AG08395 (cell line): ENCODE data around the gene TMEM14B.
"Not testable (repeated sequence)": the region's sequence is repeated elsewhere in the genome, so short reads cannot be mapped to it uniquely, and the experiment has no call there.

Source experiments
- DNase-seq: peaks from one replicate; pipeline ENCODE4 v3.0.0; 2012; ENCODE audit warnings: mixed read lengths, low spot score

The TMEM14B gene

DNA sequence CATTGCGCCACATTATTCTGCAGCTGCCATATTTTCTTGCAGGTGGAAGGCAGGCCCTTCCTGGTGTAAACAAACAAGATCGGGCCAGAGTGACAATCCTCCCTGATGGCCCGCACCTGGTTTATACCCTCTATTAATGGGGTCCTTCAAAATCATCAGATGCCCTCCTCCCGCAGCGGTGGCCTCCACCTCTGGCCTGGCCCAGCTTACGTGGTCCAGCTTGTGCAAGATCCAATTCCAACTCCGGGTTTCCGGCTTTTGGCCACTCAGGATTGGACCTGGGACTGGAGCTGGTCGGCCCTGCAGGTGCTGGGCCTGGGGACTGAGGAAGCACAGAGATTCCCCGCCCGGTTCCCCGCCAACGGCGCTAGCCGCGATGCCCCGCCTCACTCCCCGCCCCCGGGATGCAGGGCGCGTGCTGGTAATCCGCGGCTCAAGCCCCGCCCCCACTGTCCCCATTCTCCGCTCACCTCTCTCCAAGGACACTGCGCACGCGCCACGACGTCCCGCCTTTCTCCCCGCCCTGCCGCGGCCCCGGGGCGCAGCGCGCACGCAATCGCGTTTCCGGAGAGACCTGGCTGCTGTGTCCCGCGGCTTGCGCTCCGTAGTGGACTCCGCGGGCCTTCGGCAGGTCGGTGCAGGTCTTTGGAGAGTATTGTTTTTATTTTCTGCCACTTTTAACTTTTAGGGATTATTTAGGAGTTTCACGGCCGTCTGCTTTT is at the start of gene TMEM14B:
Gene TMEM14B (plus strand): TSS at position 555 of the 722 bp plus-strand sequence. CDS start 1,441 bp downstream, outside the sequence.
- DNase-seq: peak; percentile 100

DNA sequence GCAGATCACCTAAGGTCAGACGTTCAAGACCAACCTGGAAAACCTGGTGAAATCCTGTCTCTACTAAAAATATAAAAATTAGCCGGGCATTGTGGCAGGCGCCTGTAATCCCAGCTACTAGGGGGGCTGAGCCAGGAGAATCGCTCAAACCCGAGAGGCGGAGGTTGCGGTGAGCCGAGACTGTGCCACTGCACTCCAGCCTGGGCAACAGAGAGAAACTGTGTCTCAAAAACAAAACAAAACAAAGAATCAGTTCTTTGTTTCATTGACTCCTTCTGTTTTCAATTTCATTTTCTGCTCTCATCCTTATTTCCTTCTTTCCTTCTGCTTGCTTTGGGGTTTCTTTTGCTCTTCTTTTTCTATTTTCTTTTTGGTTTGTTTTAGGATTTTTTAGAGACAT is 33.6 kb upstream of the TMEM14B start:
- DNase-seq: no peak

DNA sequence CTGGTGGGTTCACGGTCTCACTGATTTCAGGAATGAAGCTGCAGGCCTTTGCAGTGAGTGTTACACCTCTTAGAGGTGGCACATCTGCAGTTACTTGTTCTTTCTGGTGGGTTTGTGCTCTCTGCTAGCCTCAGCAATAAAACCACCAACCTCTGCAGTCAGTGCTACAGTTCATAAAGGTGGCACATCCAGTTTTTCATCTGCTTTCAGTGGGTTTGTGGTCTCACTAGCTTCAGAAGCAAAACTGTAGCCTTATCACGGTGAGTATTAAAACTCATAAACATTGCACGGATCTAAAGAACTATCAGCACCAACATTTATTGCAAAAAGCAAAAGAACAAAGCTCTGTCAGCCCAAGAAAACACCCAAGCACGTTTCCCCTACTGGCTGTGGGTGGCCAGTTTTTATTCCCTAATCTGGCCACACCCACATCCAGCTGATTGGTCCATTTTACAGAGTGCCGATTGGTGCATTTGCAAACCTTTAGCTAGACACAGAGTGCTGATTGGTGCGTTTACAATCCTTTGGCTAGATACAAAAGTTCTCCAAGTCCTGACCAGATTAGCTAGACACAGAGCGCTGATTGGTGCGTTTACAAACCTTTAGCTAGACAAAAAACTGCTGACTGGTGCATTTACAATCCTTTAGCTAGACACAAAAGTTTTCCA is 28.2 kb upstream of the TMEM14B start:
- no peak for DNase-seq

DNA sequence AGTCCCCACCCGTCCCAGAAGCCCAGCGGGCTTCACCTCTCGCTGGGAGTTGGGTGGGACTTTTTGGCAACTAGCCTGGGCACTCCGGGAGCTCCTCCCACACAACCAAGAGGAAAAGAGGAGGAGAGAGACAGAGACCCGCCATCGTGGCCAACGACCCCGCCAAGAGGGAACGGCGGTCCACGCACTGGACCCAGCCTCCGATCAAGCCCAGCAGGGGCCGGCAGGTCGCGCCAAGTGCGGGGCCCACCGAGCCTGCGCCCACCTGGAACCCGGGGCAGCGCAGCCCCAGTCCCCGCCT is 27.7 kb upstream of the TMEM14B start:
- no peak for DNase-seq

DNA sequence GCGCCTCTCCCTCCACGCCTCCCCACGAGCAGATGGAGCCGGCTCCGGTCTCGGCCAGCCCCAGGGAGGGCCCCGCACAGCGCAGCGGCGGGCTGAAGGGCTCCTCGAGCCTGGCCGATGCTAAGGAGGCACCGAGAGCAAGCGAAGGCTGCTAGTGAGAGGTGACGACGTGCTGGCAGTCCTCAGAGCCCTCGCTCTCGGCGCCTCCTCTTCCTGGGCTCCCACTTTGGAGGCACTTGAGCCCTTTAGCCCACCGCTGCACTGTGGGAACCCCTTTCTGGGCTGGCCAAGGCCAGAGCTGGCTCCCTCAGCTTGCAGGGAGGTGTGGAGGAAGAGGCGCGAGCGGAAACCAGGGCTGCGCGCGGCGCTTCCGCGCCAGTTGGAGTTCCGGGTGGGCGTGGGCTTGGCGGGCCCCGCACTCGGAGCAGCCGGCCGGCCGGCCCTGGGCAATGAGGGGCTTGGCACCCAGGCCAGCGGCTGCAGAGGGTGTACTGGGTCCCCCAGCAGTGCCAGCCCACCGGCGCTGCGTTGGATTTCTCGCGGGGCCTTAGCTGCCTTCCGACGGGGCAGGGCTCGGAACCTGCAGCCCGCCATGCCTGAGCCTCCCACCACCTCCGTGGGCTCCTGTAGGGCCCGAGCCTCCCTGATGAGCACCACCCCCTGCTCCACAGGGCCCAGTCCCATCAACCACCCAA is 27.2 kb upstream of the TMEM14B start:
- DNase-seq: no peak

DNA sequence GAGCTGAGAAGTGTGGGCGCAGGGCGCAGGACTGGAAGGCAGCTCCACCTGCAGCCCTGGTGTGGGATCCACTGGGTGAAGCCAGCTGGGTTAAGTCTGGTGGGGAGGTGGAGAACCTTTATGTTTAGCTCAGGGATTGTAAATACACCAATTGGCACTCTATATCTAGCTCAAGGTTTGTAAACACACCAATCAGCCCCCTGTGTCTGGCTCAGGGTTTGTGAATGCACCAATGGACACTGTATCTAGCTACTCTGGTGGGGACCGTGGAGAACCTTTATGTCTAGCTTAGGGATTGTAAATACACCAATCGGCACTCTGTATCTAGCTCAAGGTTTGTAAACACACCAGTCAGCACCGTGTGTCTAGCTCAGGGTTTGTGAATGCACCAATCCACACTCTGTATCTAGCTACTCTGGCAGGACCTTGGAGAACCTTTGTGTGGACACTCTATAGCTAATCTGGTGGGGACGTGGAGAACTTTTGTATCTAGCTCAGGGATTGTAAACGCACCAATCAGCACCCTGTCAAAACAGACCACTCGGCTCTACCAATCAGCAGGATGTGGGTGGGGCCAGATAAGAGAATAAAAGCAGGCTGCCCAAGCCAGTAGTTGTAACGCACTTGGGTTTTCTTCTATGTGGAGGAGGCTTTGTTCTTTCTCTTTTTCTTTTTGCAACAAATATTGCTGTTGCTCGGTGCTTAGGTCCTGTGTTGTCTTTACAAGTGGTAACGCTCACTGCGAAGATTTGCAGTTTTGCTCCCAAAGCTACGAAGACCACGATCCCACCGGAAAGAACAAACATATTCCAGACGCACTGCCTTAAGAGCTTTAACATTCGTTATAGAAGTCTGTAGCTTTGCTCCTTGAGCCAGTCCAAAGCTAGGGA is 26.4 kb upstream of the TMEM14B start:
- not testable (repeated sequence) for DNase-seq

DNA sequence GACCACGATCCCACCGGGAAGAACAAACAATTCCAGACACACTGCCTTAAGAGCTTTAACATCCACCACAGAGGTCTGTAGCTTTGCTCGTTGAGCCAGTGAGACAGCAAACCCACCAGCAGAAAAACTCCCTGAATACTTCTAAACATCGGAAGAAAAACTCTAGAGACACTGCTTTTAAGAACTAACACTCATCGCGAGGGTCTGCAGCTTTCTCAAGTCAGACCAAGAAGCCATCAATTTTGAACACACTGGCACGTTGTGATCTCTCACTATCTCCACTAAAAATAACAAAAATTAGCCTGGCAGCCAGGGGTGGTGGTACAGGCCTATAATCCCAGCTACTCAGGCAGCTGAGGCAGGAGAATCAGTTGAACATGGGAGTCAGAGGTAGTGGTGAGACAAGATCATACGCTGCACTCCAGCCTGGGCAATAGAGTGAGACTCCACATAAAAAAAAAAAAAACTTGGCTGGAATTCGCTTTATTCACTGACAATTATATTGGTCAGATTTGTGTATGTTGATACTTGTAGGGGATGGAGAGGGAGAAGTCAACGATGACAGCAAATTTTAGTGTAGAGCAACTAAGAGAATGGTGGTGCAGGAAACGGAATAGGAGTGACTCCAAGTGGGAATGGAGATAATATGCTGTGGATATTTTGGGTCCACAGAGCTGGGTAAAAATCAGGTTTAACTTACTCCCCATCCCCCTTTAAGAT is 25.6 kb upstream of the TMEM14B start:
- no peak for DNase-seq

DNA sequence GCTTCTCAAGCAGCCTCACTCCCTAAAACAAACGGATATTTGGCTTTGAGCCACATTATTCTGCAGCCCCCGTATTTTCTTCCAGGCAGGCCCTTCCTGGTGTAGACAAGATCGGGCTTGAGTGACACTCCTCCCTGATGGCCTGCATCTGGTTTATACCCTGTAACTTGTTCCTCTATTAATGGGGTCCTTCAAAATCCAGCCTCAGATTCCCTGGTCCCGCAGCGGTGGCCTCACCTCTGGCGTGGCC is 25.1 kb upstream of the TMEM14B start:
- DNase-seq: no peak

DNA sequence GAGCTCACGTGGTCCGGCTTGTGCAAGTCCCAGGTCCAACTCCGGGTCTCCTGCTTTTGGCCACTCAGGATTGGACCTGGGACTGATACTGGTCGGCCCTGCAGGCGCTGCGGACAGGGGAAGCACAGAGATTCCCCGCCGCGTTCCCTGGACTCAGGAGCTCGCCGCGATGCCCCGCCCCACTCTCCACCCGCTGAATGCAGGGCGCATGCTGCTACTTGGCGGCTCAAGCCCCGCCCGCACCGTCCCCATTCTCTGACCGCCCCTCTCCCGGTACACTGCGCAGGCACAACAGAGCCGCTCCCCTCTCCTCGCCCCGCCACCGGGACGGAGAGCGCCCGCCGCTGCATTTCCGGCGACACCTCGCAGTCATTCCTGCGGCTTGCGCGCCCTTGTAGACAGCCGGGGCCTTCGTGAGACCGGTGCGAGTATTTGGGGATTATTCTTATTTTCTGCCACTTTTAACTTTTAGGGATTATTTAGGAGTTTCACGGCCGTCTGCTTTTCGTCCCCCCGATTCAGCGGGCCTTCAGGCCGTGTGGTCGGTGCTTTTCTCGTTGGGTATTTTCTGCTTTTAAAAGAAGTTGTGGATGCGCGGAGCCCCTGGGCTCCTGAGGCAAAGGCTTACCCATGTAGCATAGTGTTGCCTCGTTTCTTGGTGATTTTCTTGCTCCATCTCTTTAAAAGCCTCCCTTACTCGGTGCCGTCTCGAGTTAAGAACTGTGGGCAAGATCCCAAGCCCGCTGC is 24.6 kb upstream of the TMEM14B start, which contains the start of gene TMEM14C:
Gene TMEM14C (plus strand): TSS at position 251 of the 747 bp plus-strand sequence. CDS start 1,544 bp downstream, outside the sequence.
- peak; percentile 99 for DNase-seq

DNA sequence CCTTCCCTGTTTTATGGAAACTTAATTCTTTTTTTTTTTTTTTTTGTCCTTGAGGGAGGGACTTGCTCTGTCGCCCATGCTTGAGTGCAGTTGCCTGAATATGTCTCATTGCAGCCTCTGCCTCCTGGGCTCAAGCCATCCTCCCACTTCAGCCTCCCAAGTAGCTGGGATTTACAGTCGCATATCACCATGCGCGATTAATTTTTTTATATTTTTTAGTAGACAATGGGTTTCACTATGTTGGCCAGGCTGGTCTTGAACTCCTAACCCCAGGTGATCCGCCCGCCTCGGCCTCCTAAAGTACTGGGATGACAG is 24.1 kb upstream of the TMEM14B start:
- peak; percentile 4 for DNase-seq

DNA sequence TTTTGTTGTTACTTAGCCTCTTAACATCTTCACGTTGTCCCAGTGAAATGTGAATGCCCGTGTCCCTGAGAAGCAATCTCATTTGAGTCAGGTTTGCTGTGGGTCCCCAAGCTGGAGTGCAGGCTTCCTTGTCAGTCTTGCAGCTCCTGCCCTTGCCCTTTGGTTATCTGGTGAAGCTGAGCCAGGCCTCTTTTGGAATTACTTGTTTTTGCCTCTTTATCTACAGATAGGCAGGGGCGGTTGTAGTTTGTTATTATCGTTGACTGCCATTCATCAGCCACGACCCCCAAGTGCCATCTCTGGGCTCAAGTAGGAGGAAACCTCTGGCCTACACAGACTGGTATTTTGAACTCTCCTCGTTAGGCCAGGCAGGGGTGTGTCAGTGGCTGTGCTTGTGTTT is 22.6 kb upstream of the TMEM14B start:
- DNase-seq: no peak

DNA sequence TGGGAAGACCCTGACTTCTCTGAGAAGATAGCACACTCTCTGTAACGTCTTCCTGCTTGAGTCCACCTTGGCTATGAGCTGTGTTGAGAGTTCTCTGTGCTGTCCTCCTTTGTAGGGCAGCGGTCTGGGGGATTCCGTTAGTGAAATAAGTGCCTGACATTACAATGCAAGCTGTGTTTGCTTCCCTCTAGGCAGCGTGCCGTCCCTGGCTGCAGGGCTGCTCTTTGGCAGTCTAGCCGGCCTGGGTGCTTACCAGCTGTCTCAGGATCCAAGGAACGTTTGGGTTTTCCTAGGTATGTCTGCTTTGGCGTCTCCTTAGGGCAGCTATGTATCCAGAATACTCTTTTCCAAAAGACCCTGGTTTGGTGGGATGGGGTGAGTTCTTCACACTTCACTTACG is 21.9 kb upstream of the TMEM14B start:
- DNase-seq: no peak

DNA sequence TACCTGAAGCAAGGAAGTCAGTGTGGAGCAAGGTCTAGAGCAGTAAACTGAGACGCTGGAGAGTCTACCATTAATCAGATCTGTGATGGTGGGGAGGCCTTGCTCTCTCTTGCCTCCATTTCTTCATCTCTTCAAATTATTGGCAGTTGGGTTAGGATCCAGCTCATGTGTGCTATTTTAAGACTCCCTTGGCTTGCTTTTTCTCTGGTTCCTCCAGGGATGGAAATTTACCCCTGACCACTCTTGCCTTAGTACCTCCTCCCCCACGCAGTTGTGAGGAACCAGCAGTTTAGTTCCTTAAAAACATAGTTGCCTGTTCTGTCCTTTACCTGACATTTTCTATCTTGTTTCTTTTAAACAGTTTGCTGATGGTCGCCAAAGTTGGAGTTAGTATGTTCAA is 17.4 kb upstream of the TMEM14B start:
- DNase-seq: no peak

DNA sequence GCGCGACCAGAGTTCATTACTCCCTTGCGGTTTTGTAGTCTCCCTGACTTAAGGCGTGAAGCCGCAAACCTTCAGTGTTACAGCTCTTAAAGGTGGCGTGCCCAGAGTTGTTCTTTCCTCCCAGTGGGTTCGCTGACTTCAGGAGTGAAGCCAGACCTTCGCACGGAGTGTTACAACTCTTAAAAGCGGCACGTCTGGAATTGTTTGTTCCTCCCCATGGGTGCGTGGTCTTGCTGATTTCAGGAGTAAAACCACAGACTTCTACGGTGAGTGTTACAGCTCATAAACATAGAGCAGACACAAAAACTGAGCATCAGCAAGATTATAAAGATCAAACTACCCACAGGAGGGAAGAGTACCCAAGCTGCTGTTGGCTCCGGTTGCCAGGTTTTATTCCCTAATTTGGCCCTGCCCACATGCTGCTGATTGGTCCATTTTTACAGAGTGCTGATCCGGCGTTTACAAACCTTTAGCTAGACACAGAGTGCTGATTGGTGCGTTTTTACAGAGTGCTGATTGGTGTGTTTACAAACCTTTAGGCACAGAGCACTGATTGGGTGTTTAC is 14.4 kb upstream of the TMEM14B start:
- DNase-seq: no peak

DNA sequence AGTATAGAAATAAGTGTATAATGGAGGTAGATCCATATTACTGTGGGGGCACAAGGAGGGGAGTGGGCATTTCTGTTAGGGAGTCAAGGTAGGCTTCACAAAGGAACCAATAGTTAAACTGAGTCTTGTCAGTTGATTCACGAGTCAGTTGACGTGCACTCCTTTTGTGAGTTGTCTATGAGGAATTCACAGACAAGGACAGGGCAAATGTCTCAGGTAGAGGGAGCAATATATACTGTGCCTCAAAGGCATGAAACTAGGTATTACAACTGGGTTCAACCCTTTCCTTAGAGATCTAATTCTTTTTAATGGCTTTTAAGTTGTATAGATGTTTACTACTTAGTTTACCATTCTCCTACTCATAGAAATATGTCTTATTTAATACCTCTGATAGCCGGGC is 13.7 kb upstream of the TMEM14B start:
- no peak for DNase-seq

DNA sequence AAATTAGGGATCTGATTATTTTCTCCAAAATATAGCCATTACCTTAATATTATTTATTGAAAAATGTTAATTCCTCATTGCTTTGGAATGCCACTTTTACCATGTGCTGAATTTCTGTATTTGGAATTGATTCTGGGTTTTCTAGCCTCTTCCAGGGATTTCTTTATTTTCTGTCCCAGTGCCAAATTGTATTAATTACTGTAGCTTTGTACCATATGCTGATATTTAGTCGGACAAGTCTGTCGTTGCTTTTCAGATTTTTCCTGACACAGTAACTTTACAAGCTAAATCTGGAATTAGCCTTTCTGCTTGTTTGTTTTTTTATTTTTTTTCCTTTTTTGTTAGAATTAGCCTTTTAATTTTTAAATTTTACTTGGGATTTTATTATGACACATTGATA is 10.9 kb upstream of the TMEM14B start:
- DNase-seq: no peak

DNA sequence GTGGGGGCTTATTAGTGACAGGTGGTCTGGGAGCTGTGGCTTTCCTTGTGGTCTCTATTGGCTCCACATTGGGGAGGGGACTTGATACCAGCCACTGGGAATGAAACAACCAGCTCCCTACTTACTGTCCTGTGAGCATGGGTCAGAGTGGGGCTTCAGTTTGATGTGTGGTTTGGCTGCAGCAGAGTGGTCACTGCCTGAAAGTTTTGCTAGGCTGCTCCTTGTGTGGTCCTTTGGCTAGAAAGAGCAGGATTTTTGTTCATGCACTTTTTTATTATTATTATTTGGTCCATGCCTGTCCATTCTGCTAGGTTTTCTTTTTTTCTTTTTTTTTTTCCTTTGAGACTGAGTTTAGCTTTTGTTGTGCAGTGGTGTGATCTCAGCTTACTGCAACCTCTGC is 7.5 kb upstream of the TMEM14B start:
- DNase-seq: no peak

DNA sequence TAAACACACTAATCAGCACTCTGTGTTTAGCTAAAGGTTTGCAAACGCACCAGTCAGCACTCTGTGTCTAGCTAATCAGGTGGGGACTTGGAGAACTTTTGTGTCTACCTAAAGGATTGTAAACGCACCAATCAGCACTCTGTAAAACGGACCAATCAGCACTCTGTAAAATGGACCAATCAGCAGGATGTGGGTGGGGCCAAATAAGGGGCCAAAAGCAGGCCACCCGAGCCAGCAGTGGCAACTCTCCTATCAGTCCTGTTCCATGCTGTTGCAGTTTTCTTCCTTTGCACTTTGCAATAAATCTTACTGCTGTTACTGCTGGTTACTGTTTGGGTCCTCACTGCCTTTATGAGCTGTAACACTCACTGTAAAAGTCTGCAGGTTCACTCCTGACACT is 6.0 kb upstream of the TMEM14B start:
- not testable (repeated sequence) for DNase-seq

DNA sequence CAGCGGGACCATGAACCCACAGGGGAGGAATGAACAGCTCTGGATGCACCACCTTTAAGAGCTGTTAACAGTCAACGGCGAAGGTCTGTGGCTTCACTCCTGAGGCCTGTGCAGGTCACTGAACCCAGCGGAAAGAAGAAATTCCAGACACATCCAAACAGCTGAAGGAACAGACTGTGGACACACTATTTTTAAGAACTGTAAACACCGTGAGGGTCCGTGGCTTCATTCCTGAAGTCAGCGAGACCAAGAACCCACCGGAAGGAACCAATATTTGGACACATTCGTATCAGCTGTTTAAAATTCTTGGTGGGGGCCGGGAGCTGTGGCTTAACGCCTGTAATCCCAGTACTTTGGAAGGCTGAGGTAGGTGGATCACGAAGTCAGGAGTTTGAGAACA is 5.4 kb upstream of the TMEM14B start:
- no peak for DNase-seq

DNA sequence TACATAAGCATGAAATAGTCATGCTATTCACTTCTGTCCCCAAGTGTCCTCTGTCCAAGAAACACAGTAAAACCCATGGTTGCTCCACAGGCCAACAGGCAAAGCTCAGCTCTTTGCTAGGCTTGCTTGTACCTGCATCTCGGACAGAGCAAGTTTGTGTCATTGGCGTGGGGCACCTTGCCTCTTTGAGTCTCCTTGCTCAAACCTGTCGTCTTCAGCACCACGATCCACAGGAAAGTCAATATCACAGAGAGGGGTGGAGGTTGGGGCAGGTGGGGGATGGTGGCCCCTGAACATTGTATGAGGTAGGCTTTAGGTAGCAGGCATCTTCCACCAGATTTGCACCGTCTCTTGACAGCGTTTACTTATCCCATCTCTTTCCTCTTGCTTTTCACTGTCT is 4.1 kb upstream of the TMEM14B start:
- no peak for DNase-seq

DNA sequence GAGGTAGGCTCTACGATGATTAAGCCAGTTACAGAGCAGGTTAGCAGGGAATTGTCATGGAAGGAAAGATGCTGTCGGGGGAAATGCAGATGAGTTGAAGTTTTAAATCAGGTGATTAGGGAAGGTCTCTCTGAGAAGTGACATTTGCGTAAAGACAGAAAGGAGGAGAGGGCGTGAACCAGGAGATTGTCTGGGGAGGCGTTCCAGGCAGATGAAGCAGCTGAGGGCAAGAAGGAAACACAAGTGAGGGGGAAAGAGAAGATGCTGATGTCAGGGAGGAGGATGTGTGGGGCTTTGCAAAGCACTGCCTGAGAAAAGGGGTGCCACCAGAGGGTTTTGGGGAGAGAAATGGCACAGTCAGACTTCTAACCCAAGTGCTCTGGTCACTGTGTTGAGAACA is 2.5 kb upstream of the TMEM14B start:
- DNase-seq: no peak
